ENCODE results near the gene RAP1GAP.

The RAP1GAP gene

DNA sequence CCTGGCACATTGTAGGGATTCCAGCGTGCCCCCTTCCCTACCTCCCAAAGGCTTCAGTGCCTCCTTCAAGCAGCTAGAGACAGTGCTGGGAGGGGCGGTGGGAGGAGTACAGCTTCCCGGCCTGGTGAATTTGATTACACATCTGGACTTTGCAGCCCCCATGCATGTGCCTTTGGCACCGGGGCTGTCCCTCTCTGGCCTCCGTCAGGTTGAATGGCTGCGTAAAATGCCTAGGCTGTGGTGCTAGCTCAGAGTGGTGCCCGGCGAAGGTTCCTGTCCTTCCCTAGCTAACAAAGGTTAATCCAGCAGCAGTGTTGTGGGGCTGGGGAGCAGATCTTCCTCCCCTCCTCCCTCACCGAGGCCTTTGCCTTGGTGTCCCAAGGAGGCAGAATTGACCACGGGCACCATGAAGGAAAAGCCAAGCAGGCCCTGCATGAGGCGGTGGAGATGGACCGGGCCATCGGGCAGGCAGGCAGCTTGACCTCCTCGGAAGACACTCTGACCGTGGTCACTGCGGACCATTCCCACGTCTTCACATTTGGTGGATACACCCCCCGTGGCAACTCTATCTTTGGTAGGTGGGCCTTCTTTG is 93.7 kb downstream of the RAP1GAP start:
- Histone ChIP-seq H3K4me2 (ENCODE audit: low read depth, low read length) (no peak overlapping the region), H3K4me1 (ENCODE audit: low read length) (no peaks in the 10 kb centered on the region), H3F3A (ENCODE audit: insufficient read depth, low read length) (no peaks in the 10 kb centered on the region), H3K9ac (ENCODE audit: low read length) (no peak overlapping the region), H3K27ac (ENCODE audit: low read length) (no peak overlapping the region), H2AFZ (ENCODE audit: low read length) (no peak overlapping the region), H3K36me3 (replicated peaks; ENCODE audit: insufficient read depth, low read length) (no peaks in the 10 kb centered on the region), H3K9me3 (replicated peaks; ENCODE audit: insufficient read depth, low read length) (no peaks in the 10 kb centered on the region), H4K20me1 (ENCODE audit: insufficient read depth, low read length) (no peaks in the 10 kb centered on the region), H3K79me2 (ENCODE audit: low read length) (no peaks in the 10 kb centered on the region), H3K4me3 (ENCODE audit: low read length) (no peak overlapping the region), H3K9me2 (replicated peaks; ENCODE audit: insufficient read depth, low read length) (no peaks in the 10 kb centered on the region), H3K27me3 (replicated peaks; ENCODE audit: insufficient read depth, low read length) (peaks cover 80% of the 10 kb centered on the region)
- no peak for TF ChIP-seq CTCF (IDR thresholded peaks at IDR 0.05; ENCODE audit: low read length)
- DNase-seq = no peak

DNA sequence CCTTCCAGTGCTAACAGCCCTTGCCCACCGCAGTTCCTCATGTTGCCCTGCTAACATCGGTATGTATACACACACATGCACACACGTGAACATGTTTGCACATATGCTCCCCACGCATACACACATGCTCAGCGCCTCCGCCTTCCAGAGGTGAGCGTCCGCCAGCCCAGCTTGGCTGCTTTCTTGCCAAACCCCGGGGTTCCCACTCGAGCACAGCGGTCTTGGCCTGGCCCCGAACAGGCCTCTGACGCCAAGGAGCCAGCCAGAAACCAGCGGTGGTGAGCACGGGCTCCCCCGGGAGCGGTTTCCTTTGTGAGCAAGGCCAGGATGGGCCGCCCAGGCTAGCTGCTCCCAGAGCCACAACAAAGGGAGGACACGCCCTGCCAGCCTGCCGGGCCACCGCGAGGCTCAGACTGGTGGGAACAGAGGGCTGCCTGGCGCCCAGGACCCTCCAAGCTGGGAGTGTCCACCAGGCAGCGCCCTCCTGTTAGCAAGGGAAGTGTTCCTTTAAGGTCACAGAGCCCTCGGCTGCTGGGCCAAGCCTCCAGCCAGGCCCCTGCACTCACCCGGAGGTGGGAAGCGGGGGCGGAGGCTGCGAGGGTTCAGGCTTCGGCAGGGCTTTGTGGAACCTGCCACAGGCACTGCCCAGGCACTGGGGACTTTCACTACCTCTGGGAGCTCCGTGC is 94.5 kb downstream of the RAP1GAP start:
- H3K4me3 ChIP-seq (ENCODE audit: low read length) = no peak overlapping the region
- no peaks in the 10 kb centered on the region for H3K4me1 ChIP-seq (ENCODE audit: low read length)
- DNase-seq = no peak
- H3K27me3 ChIP-seq (replicated peaks; ENCODE audit: insufficient read depth, low read length) = peaks cover 80% of the 10 kb centered on the region
- no peak overlapping the region for H3K27ac ChIP-seq (ENCODE audit: low read length)
- no peaks in the 10 kb centered on the region for H3K36me3 ChIP-seq (replicated peaks; ENCODE audit: insufficient read depth, low read length)
- H3K9ac ChIP-seq (ENCODE audit: low read length) = no peak overlapping the region
- TF ChIP-seq EZH2phosphoT487 (IDR thresholded peaks at IDR 0.05; ENCODE audit: low read length) (no peak), CTCF (IDR thresholded peaks at IDR 0.05; ENCODE audit: low read length) (no peak), EZH2 (optimal IDR thresholded peaks at IDR 0.05; ENCODE audit: low read depth, low read length) (no peak)
- H3K4me2 ChIP-seq (ENCODE audit: low read depth, low read length) = no peak overlapping the region
- H3K9me2 ChIP-seq (replicated peaks; ENCODE audit: insufficient read depth, low read length) = no peaks in the 10 kb centered on the region
- H3K9me3 ChIP-seq (replicated peaks; ENCODE audit: insufficient read depth, low read length) = no peaks in the 10 kb centered on the region
- no peaks in the 10 kb centered on the region for H3F3A ChIP-seq (ENCODE audit: insufficient read depth, low read length)
- H2AFZ ChIP-seq (ENCODE audit: low read length) = no peak overlapping the region
- no peaks in the 10 kb centered on the region for H4K20me1 ChIP-seq (ENCODE audit: insufficient read depth, low read length)
- H3K79me2 ChIP-seq (ENCODE audit: low read length) = no peaks in the 10 kb centered on the region

GRCh38 chr1:21573971-21574465 is 95.1 kb downstream of the RAP1GAP start:
- Histone ChIP-seq H4K20me1 (ENCODE audit: insufficient read depth, low read length) (no peaks in the 10 kb centered on the region), H3K4me2 (ENCODE audit: low read depth, low read length) (no peak overlapping the region), H2AFZ (ENCODE audit: low read length) (no peak overlapping the region), H3K9me2 (replicated peaks; ENCODE audit: insufficient read depth, low read length) (no peaks in the 10 kb centered on the region), H3K27ac (ENCODE audit: low read length) (no peak overlapping the region), H3K36me3 (replicated peaks; ENCODE audit: insufficient read depth, low read length) (no peaks in the 10 kb centered on the region), H3K9me3 (replicated peaks; ENCODE audit: insufficient read depth, low read length) (no peaks in the 10 kb centered on the region), H3K4me3 (ENCODE audit: low read length) (no peak overlapping the region), H3K4me1 (ENCODE audit: low read length) (no peaks in the 10 kb centered on the region), H3F3A (ENCODE audit: insufficient read depth, low read length) (no peaks in the 10 kb centered on the region), H3K27me3 (replicated peaks; ENCODE audit: insufficient read depth, low read length) (peaks cover 81% of the 10 kb centered on the region), H3K9ac (ENCODE audit: low read length) (no peak overlapping the region), H3K79me2 (ENCODE audit: low read length) (no peaks in the 10 kb centered on the region)
- DNase-seq = peak; percentile 48
- peak; percentile 54 for TF ChIP-seq CTCF (IDR thresholded peaks at IDR 0.05; ENCODE audit: low read length)
- TF ChIP-seq EZH2phosphoT487 (IDR thresholded peaks at IDR 0.05; ENCODE audit: low read length) = no peak
- TF ChIP-seq EZH2 (optimal IDR thresholded peaks at IDR 0.05; ENCODE audit: low read depth, low read length) = no peak

Data from MM.1S (cell line).